Astrocyte of the spinal cord (primary cell): ENCODE data around the gene RAG2.

Experiments used
- DNase-seq: peaks from one replicate; pipeline ENCODE4 v3.0.0; 2011; ENCODE audit warnings: low read depth, low spot score
- H3K4me3 ChIP-seq: 2 replicates; pipeline ENCODE4 v1.5.1; 2011; ENCODE audit warnings: low read depth, mild to moderate bottlenecking, low read length, moderate library complexity
- in situ Hi-C: cut with HindIII; loops from 2 replicates; pipeline ENCODE4 v1.10.0; 2017; ENCODE audit warnings: low sequenced_read_pairs
- TF ChIP-seq, protein P1 (sequence below): IDR thresholded peaks from 2 replicates; pipeline ENCODE4 v1.5.1; 2012; ENCODE audit warnings: low read depth, mild to moderate bottlenecking, low read length, inconsistent platforms

The RAG2 gene

GRCh38 chr11:36605221-36606216 is 7.5 kb upstream of the RAG2 start:
- H3K4me3 ChIP-seq: no peak overlapping the region
- no peak for DNase-seq
- in situ Hi-C loops: no loop called here
- TF ChIP-seq, protein P1, sequence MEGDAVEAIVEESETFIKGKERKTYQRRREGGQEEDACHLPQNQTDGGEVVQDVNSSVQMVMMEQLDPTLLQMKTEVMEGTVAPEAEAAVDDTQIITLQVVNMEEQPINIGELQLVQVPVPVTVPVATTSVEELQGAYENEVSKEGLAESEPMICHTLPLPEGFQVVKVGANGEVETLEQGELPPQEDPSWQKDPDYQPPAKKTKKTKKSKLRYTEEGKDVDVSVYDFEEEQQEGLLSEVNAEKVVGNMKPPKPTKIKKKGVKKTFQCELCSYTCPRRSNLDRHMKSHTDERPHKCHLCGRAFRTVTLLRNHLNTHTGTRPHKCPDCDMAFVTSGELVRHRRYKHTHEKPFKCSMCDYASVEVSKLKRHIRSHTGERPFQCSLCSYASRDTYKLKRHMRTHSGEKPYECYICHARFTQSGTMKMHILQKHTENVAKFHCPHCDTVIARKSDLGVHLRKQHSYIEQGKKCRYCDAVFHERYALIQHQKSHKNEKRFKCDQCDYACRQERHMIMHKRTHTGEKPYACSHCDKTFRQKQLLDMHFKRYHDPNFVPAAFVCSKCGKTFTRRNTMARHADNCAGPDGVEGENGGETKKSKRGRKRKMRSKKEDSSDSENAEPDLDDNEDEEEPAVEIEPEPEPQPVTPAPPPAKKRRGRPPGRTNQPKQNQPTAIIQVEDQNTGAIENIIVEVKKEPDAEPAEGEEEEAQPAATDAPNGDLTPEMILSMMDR: no peak

DNA sequence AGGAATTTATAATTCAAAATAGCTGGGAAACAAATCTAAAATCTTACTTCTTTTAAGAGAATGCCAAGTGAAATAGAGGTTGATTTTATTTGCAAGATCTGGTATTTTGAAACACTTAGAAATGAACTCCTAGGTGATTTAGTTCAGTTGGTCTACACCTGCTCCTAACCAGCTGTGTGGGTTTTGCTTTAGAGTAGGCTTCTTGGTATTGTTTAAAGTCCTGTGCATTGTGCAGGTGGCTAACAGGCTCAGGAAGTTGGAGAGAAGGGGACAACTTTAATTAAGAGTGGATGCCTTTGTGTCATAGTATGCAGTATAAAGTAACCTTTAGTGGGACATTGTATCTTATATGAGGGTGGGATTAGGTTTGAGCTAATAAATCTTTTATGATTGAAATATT is 4.1 kb upstream of the RAG2 start:
- TF ChIP-seq, protein P1: no peak
- H3K4me3 ChIP-seq: no peak overlapping the region
- in situ Hi-C loops: no loop called here
- DNase-seq: no peak

DNA sequence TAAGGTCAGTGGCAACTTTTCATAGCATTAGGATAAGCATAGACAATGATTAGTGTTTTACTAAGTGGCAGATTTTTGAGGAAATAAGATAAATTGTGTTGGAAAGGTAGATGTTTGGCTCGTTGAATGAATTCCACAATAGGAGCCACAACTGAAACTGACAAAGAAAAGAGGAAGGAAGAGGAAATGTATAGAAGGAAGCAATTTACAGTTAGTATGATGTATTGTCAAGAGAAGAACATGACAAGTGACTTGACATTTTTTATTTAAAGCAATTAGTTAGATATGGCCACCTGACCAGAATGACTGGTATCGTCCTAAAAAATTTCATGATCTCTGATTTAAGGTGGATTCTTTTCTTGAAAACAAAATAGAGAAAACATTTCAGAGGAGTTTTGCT is 3.1 kb upstream of the RAG2 start:
- no peak overlapping the region for H3K4me3 ChIP-seq
- TF ChIP-seq, protein P1: no peak
- no peak for DNase-seq
- in situ Hi-C loops: no loop called here

GRCh38 chr11:36600180-36600579 is 2.1 kb upstream of the RAG2 start:
- in situ Hi-C loops: no loop called here
- no peak overlapping the region for H3K4me3 ChIP-seq
- TF ChIP-seq, protein P1: no peak
- no peak for DNase-seq

DNA sequence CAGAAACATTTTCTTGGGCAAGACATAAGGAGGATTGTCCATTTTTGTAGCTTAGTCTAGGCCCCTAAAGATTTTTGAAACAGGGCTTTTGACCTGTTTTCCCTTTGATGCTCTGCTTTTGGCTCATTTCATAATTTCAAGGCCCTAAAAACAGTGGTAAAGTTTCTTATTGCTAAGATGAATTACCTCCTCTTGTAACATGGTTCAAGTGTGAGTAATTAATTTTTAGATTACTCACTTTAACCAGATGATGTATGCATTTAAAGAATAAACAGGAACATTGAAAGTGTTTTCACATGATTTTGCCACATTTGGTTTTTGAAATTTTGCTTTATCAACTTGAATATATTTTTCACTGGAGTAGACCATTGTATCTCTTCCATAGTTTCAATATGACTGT is 1.2 kb downstream of the RAG2 start:
- no peak for DNase-seq
- H3K4me3 ChIP-seq: no peak overlapping the region
- TF ChIP-seq, protein P1: no peak
- in situ Hi-C loops: no loop called here

GRCh38 chr11:36594316-36594989 is 3.6 kb downstream of the RAG2 start, which contains the start of gene IFTAP:
Gene IFTAP (plus strand): TSS chr11:36594502. CDS start chr11:36610104, 15,602 bp downstream.
- in situ Hi-C loops: no loop called here
- peak; percentile 92 for DNase-seq
- TF ChIP-seq, protein P1: no peak
- H3K4me3 ChIP-seq: peak within 1 kb of the TSS; percentile 79
